Stimulated activated CD8-positive, alpha-beta memory T cell treated with anti-CD3 and anti-CD28 coated beads, Interleukin-15, amount 100 ng/mL, for 1 hour (primary cell): Measurements from ENCODE around the gene PCP2.

Experiments used
- DNase-seq: peaks from one replicate; pipeline ENCODE4 v3.0.0-alpha.2; 2020; ENCODE audit warnings: low read depth

Gene PCP2

GRCh38 chr19:7596211-7596937, 37.1 kb downstream of the PCP2 start:
- DNase-seq, result no peak

- DNase-seq, result no peak
Measured at GRCh38 chr19:7595466-7596133, 37.9 kb downstream of the PCP2 start, which contains the start of gene CAMSAP3. TSS of gene CAMSAP3 (plus strand) at chr19:7595863. CDS start at chr19:7596003, 140 bp downstream.

GRCh38 chr19:7590256-7590655, 43.3 kb downstream of the PCP2 start:
- no peak for DNase-seq

GRCh38 chr19:7589822-7590221, 43.7 kb downstream of the PCP2 start:
- DNase-seq, result no peak

GRCh38 chr19:7582446-7582845, 51.1 kb downstream of the PCP2 start:
- DNase-seq, result no peak
